Immature natural killer cell (primary cell): ENCODE measurements around the gene CPM. TPM values are rescaled to one million over a fixed set of nuclear protein-coding genes. Genes with fewer than 3 reads are reported as not detected.

Experiments
- DNase-seq, 3 donors: peaks; one replicate each; pipeline ENCODE4 v3.0.0; 2022; ENCODE audit warnings: mixed read lengths in 1 of 3
- H3K27ac Mint-ChIP-seq, 6 donors: one replicate each; pipeline ENCODE4 v1.8.0; 2020; ENCODE audit warnings: mixed read lengths in 6 of 6, mild to moderate bottlenecking in 5 of 6, inconsistent platforms in 4 of 6, moderate library complexity in 3 of 6
- H3K27me3 Mint-ChIP-seq, 3 donors: one replicate each; pipeline ENCODE4 v1.8.0; 2020 to 2021; ENCODE audit warnings: low read depth in 3 of 3, mild to moderate bottlenecking in 3 of 3, mixed read lengths in 3 of 3, moderate library complexity in 3 of 3, inconsistent platforms in 1 of 3
- H3K36me3 Mint-ChIP-seq, 3 donors: one replicate each; pipeline ENCODE4 v1.8.0; 2020; ENCODE audit warnings: mixed read lengths in 3 of 3, inconsistent platforms in 2 of 3, mild to moderate bottlenecking in 2 of 3
- H3K4me1 Mint-ChIP-seq, 2 donors: one replicate each; pipeline ENCODE4 v1.8.0; 2020; ENCODE audit warnings: inconsistent platforms in 2 of 2, mild to moderate bottlenecking in 2 of 2, mixed read lengths in 2 of 2, moderate library complexity in 1 of 2
- H3K4me3 Mint-ChIP-seq, 5 donors: one replicate each; pipeline ENCODE4 v1.8.0; 2020; ENCODE audit warnings: mild to moderate bottlenecking in 5 of 5, mixed read lengths in 5 of 5, inconsistent platforms in 3 of 5, moderate library complexity in 3 of 5
- H3K9me3 Mint-ChIP-seq, 6 donors: one replicate each; pipeline ENCODE4 v1.8.0; 2020; ENCODE audit warnings: mild to moderate bottlenecking in 6 of 6, mixed read lengths in 6 of 6, inconsistent platforms in 4 of 6, moderate library complexity in 3 of 6
- polyA plus RNA-seq, 3 donors: library from polyadenylated mRNA; unstranded; fragments of 300-500 nt; fragmentation: Illumina TruSeq; gene quantifications; one replicate each; pipeline ENCODE4 v1.2.3, GENCODE V29; 2021

The CPM gene
- polyA plus RNA-seq, 3 donors from 2014 or later = 0.06 to 0.69 TPM; not detected in 1

DNA sequence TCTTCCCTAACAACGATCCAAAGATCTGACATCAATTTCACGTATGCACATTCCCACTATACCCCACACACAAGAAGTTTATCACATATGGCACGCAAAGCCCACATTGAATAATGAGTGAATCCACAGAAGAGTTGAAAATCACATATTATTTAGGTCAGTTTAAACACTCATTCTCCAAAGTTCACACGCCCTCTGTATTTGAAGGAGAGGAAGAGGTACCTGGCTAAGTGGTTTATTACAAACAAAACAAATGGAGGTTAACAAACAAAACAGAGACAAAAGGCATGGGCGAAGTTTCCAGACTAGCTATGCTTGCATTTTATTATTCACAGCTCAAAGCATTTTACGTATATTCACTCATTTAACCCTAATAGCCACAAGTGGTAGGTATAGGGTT is 41.8 kb downstream of the CPM start:
- Mint-ChIP-seq H3K4me3 (no peak overlapping the region), H3K4me1 (no peaks in the 10 kb centered on the region), H3K9me3 (no peaks in the 10 kb centered on the region), H3K36me3 (no peaks in the 10 kb centered on the region), H3K27me3 (peaks cover 2 to 4% (median 3%) of the 10 kb centered on the region in 3 donors), H3K27ac (no peak overlapping the region)
- DNase-seq = no peak

DNA sequence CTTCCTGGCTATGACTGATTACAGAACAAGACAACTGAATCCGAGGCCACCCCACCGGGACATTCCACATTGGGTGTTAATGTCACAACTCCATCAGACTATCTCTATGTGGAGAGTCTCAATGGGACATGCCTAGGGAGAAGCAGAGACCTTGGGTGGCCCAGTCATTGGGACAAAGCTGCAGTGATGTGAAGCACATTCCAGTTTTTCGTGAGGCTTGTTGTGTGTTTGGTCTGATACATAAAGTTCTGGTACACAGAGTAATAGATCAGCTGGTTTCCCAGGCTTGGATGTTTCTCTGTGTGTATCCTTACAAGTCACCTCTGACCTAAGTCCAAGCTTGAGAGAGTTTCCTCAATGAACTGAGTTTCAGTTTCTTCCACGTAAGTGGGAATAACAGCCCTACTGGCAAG is 42.3 kb downstream of the CPM start:
- Mint-ChIP-seq H3K27me3 (peaks cover 2 to 4% (median 2%) of the 10 kb centered on the region in 3 donors), H3K27ac (no peak overlapping the region), H3K4me1 (no peaks in the 10 kb centered on the region), H3K4me3 (no peak overlapping the region), H3K36me3 (no peaks in the 10 kb centered on the region), H3K9me3 (no peaks in the 10 kb centered on the region)
- DNase-seq = no peak

DNA sequence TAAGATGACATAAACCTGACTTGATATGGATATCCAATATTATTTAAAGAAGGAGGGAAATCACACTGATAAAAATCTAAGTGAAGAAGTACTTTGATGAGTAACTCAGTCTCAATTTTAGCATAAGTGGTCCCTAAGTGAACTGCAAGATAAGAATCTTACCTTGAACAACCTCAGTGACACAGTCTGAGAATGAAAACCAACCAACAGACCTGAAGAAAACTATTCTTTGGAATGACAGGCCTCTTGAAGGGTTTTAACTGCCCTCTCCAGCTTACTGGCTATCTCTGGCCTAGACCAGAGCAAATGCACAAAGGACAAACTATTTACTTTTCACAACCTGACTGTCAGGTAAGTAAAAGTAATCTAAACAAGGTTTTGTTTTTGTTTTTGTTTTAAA is 44.7 kb downstream of the CPM start:
- Mint-ChIP-seq H3K4me1 (no peaks in the 10 kb centered on the region), H3K27me3 (peaks cover 2 to 6% (median 2%) of the 10 kb centered on the region in 3 donors), H3K27ac (no peak overlapping the region), H3K9me3 (no peaks in the 10 kb centered on the region), H3K36me3 (no peaks in the 10 kb centered on the region), H3K4me3 (no peak overlapping the region)
- no peak for DNase-seq

DNA sequence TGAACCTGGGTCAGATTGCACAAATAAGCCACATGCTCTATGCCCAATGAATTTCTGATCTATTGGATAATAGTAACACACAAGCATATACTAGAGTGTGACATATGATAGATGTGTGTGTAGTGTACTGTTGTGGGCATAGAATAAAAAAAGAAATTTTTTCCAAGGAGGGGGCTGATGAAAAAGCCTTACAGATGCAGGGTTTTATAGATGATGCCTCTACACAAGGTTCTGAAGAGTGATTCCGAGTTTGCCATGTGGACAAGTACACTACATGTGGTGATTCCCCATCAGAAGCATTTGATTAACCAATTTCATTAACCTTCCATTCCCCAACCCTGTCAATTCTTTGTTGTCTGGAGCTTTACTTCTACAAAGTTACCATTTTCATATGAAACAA is 45.3 kb downstream of the CPM start:
- Mint-ChIP-seq H3K27ac (no peak overlapping the region), H3K27me3 (peaks cover under 1 to 10% (median 2%) of the 10 kb centered on the region in 3 donors), H3K4me1 (no peaks in the 10 kb centered on the region), H3K36me3 (no peaks in the 10 kb centered on the region), H3K9me3 (no peaks in the 10 kb centered on the region), H3K4me3 (no peak overlapping the region)
- no peak for DNase-seq

DNA sequence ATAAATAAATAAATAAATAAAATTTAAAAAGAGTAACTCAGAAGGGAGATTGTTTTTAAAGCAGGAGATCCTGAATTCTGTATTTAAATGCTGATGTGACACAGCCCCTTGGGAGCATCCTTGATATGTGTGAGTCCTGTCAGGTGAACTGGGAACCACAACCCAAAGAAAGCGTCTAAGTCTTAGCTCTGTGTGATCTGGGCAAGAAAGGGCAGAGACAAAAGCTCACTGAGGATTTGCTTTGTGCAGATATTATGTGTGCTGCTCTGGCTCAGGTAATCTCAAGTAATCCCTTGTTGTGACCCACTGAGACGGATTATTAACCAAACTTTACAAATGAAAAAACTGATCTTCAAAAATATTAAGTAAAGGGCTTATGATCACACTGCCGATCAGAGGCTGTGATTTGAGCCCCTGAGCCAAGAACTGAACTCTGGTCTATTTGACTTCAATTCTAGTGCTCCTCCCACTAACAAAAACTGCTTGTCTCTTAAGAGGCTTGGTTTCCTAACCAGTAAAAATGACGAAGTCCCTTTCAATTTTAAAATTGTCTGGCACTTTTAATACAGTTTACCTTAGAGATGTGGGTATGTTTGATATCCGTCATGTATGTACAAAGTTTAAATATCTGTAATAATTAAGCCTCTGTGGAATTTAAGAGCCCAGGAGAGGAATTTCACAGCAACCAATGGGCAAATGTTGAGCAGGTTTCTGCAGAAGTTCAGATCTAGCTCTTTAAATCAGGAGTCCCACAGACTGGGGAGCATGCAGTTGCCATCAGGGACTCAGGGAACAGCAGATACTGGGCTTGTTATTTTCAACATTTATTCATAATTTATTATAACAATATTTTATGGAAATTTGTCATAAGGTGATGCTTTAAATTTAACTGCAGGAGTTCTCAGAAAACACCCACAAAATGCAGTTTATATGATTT is 46.1 kb downstream of the CPM start:
- DNase-seq = no peak
- peaks cover 0 to 10% (median 0%) of the 10 kb centered on the region in 3 donors for H3K27me3 Mint-ChIP-seq
- H3K36me3 Mint-ChIP-seq = no peaks in the 10 kb centered on the region
- no peak overlapping the region for H3K4me3 Mint-ChIP-seq
- H3K4me1 Mint-ChIP-seq = no peaks in the 10 kb centered on the region
- no peak overlapping the region for H3K27ac Mint-ChIP-seq
- no peaks in the 10 kb centered on the region for H3K9me3 Mint-ChIP-seq

DNA sequence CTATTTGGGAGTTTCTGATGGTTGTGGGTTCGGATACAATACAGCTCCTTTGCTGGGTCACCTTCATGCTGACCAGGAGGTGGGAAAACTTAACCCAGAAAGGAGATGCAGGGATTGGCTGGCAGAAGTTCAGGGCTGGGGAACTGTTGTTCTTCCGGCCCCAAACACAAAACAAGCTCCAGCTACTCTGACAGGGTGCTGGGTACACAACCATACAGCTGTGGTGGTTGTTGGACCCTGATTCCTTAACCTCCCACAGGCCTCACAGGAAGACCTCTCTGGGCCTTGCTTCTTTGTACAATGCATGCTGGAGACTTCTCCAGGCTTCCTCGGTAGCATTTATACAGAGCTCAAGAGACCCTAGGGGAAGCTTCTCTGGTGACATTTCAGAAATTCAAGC is 47.6 kb downstream of the CPM start:
- no peak for DNase-seq
- no peak overlapping the region for H3K4me3 Mint-ChIP-seq
- H3K9me3 Mint-ChIP-seq = no peaks in the 10 kb centered on the region
- peaks cover 0 to 14% (median 0%) of the 10 kb centered on the region in 3 donors for H3K27me3 Mint-ChIP-seq
- H3K4me1 Mint-ChIP-seq = no peaks in the 10 kb centered on the region
- no peaks in the 10 kb centered on the region for H3K36me3 Mint-ChIP-seq
- H3K27ac Mint-ChIP-seq = no peak overlapping the region

DNA sequence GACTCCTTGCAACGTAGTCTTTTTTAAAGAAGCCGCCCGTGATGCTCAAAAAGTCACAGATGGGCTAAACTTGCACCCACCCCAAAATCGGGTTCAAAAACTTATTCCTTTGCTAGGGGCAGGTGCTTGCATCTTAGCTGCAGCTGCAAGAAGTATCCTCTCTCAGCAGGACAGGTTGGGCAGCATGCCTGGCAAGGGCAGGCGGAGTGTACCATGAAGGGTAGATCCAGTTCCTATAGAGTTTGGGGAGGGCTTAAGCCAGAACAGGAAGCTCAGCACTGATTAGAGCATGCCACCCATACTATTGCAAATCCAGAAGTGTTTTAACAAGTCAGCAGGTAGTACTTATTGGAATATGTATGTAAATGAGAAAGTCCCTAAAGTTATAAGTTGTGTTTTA is 48.7 kb downstream of the CPM start:
- Mint-ChIP-seq H3K27me3 (peaks cover 0 to 19% (median 0%) of the 10 kb centered on the region in 3 donors), H3K27ac (no peak overlapping the region), H3K36me3 (no peaks in the 10 kb centered on the region), H3K4me3 (no peak overlapping the region), H3K9me3 (no peaks in the 10 kb centered on the region), H3K4me1 (no peaks in the 10 kb centered on the region)
- no peak for DNase-seq

DNA sequence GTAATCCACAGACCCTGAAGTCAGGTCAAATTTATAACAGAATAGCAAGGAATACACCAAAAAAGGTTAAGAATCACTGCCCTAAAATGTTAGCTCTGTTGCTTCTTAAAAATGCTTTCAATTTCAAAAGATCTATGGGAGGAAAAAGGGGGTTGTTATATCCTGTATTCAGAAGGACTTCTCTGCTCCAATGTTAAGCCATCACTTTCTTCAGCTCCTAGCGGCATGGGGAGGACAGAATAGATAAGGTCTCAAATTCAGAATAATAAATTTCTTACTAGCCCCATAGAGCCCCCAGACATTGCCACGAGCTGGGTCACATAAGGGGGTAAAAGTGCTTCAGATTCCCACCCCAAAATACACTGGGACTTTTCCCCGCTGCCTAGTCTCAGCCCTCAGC is 49.8 kb downstream of the CPM start:
- no peak overlapping the region for H3K27ac Mint-ChIP-seq
- H3K9me3 Mint-ChIP-seq = no peaks in the 10 kb centered on the region
- H3K4me3 Mint-ChIP-seq = no peak overlapping the region
- H3K4me1 Mint-ChIP-seq = no peaks in the 10 kb centered on the region
- peaks cover 0 to 19% (median 0%) of the 10 kb centered on the region in 3 donors for H3K27me3 Mint-ChIP-seq
- no peak for DNase-seq
- no peaks in the 10 kb centered on the region for H3K36me3 Mint-ChIP-seq

DNA sequence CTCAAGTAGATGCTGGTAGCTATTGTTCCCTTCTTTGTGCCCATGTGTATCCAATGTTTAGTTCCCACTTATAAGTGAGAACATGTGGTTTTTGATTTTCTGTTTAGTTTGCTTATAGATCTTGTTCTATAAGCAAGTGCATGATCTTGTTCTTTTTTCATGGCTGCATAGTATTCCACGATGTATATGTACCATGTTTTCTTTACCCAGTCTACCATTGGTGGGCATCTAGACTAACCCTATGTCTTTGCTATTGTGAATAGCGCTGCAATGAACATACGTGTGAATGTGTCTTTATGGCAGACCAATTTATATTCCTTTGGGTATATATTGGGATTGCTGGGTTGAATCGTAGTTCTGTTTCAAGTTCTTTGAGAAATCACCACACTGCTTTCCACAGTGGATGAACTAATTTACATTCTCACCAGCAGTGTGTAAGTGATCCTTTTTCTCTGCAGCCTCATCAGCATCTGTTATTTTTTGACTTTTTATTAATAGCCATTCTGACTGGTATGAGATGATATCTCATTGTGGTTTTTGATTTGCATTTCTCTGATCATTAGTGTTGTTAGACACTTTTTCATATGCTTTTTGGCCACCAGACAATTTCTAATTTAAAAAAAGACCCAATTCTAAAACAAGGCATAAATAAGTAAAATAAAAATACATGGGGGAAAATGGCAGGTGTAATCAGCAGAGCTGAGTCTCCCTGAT is 50.6 kb downstream of the CPM start:
- no peak for DNase-seq
- no peaks in the 10 kb centered on the region for H3K4me1 Mint-ChIP-seq
- no peak overlapping the region for H3K27ac Mint-ChIP-seq
- H3K9me3 Mint-ChIP-seq = no peaks in the 10 kb centered on the region
- H3K36me3 Mint-ChIP-seq = no peaks in the 10 kb centered on the region
- H3K27me3 Mint-ChIP-seq = peaks cover 0 to 19% (median 0%) of the 10 kb centered on the region in 3 donors
- no peak overlapping the region for H3K4me3 Mint-ChIP-seq

DNA sequence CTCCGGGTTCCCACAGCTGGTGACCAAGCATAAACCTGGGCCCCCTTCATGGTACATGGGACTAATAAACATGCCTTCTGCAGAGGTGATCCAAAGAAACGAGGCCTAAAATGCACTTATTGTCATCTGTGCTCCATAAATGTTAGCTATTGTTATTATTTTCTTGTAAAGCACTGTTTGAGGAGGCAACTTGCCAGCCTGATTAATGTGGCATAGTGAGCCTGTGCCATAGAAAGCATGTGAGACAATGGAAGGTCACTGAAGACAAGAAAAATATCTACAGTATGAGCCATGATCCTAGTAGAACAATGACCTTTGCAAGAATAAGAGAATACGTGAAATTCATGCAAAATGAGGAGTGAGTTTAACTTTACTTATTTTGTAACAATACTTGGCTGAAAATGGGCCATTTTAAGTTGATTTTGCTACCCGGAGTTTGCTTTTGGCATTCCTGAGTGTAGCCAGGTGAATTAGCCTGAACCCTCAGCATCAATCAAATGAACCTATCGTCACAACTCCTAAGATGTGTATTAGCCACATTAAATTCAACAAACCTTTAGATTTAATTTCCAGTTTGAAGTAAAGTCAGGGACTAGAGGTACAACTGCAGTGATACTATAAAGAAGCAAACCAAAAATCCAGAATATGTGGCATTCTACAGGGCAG is 52.2 kb downstream of the CPM start:
- Mint-ChIP-seq H3K36me3 (no peaks in the 10 kb centered on the region), H3K4me3 (no peak overlapping the region), H3K27ac (no peak overlapping the region), H3K9me3 (no peaks in the 10 kb centered on the region), H3K27me3 (peaks cover 0 to 17% (median 0%) of the 10 kb centered on the region in 3 donors), H3K4me1 (no peaks in the 10 kb centered on the region)
- DNase-seq = no peak

DNA sequence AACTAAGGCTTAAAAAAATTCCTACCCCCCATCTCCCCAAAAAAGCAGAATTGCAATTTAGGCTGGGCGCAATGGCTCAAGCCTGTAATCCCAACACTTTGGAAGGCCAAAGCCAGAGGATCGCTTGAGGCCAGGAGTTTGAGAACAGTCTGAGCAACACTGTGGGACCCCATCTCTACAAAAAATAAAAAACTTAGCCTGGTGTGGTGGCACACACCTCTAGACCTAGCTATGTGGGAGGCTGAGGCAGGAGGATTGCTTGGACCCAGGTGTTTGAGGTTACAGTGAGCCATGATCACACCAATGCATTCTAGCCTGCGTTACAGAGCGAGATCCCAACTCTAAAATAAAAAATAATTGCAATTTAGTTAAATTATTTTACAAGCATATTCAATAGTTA is 54.1 kb downstream of the CPM start:
- peaks cover 0 to 17% (median 0%) of the 10 kb centered on the region in 3 donors for H3K27me3 Mint-ChIP-seq
- H3K4me1 Mint-ChIP-seq = no peaks in the 10 kb centered on the region
- H3K9me3 Mint-ChIP-seq = no peaks in the 10 kb centered on the region
- no peak overlapping the region for H3K4me3 Mint-ChIP-seq
- no peaks in the 10 kb centered on the region for H3K36me3 Mint-ChIP-seq
- no peak overlapping the region for H3K27ac Mint-ChIP-seq
- no peak for DNase-seq

DNA sequence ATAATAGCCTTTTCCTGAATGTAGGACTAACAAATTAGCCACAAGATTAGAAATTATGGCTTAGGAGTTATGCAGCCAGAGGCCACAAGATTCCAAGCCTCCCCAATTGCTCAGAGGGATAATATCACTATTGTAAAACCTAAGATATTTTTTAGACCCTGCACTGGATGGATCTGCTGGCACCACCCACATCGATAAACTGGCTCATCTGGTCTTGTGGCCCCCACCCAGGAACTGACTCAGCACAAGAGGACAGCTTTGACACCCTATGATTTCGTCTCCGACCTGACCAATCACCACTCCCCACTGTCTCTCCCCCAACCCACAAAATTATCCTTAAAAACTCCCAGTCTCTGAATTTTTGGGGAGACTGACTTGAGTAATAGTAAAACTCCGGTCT is 54.7 kb downstream of the CPM start:
- Mint-ChIP-seq H3K27me3 (peaks cover 0 to 14% (median 0%) of the 10 kb centered on the region in 3 donors), H3K9me3 (no peaks in the 10 kb centered on the region)

DNA sequence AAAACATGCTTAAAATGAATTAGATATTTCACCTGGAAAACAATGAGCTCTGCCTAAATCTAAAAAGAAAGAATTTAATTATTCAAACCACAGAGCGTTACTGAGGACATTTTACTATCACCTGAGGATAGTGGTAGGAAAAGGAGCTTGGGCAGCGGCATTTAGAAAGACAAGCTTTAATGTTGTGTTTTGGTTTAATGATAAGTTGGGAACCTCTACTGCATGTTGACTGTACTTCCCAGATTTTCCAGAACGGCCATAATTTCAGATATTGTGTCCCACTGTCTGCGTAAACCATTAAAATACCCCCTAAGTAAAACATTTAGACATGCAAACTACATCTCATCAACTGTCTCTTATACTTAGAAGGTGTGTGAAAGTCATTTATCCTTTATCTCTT is 55.4 kb downstream of the CPM start:
- Mint-ChIP-seq H3K27ac (no peak overlapping the region), H3K4me3 (no peak overlapping the region), H3K9me3 (no peaks in the 10 kb centered on the region), H3K36me3 (no peaks in the 10 kb centered on the region), H3K27me3 (peaks cover 0 to 13% (median 0%) of the 10 kb centered on the region in 3 donors), H3K4me1 (no peaks in the 10 kb centered on the region)
- no peak for DNase-seq

More for the DNA sequence above, 54.7 kb downstream of the CPM start:
- DNase-seq = no peak
- H3K4me3 Mint-ChIP-seq = no peak overlapping the region
- no peaks in the 10 kb centered on the region for H3K36me3 Mint-ChIP-seq
- no peak overlapping the region for H3K27ac Mint-ChIP-seq
- no peaks in the 10 kb centered on the region for H3K4me1 Mint-ChIP-seq

DNA sequence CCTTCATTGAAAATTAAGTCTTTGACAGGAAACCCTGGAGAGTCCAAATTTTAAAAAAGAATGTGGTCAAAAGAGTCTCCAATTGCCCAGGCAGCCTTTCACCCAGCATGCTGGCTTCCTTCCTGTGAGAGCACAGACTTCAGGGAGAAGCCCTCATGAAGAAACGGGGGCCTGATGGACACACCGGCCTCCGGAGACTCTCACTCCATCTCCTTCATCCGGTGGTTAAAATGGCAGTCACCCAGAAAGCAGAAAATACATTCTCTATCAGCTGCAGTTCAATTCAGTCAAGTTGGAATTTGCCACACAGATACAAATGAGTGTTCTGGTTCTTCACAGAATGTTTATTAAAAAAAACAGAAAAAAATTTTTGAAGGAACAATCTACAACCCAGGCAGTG is 56.5 kb downstream of the CPM start:
- H3K27ac Mint-ChIP-seq = no peak overlapping the region
- H3K27me3 Mint-ChIP-seq = peaks cover 0 to 13% (median 0%) of the 10 kb centered on the region in 3 donors
- H3K4me1 Mint-ChIP-seq = no peaks in the 10 kb centered on the region

More for the DNA sequence above, 56.5 kb downstream of the CPM start:
- DNase-seq = no peak
- Mint-ChIP-seq H3K9me3 (no peaks in the 10 kb centered on the region), H3K36me3 (no peaks in the 10 kb centered on the region), H3K4me3 (no peak overlapping the region)
